T-helper 17 cell (primary cell): Measurements from ENCODE around the gene RACK1. TPM values are rescaled to one million over a fixed set of nuclear protein-coding genes. Genes with fewer than 3 reads are reported as not detected.
"Not testable (repeated sequence)": the region's sequence is repeated elsewhere in the genome, so short reads cannot be mapped to it uniquely, and the experiment has no call there.

Source experiments
- ATAC-seq: fragments of 150-1000 bp; cut with Tn5 transposase; 2 replicates; pipeline ENCODE4 v1.10.0; 2021; ENCODE audit warnings: mild to moderate bottlenecking, moderate library complexity
- DNase-seq, 3 donors: peaks; one replicate each; pipeline versions ENCODE4 v3.0.0 to v3.0.0-alpha.2; 2020 to 2021
- H3K9me3 ChIP-seq: one replicate; pipeline ENCODE4 v1.7.0; 2013; ENCODE audit warnings: low read length, mild to moderate bottlenecking; ENCODE audit not compliant: control insufficient read depth, poor library complexity, severe bottlenecking
- H3K27ac Mint-ChIP-seq: one replicate; pipeline ENCODE4 v1.8.0; 2022; ENCODE audit warnings: mild to moderate bottlenecking, moderate library complexity, mixed read lengths
- H3K27me3 Mint-ChIP-seq: one replicate; pipeline ENCODE4 v1.8.0; 2022; ENCODE audit warnings: mixed read lengths
- H3K36me3 Mint-ChIP-seq: one replicate; pipeline ENCODE4 v1.8.0; 2022; ENCODE audit warnings: low read depth, mixed read lengths
- H3K4me1 Mint-ChIP-seq: one replicate; pipeline ENCODE4 v1.8.0; 2022; ENCODE audit warnings: mild to moderate bottlenecking, mixed read lengths
- H3K4me3 Mint-ChIP-seq: one replicate; pipeline ENCODE4 v1.8.0; 2022; ENCODE audit warnings: mild to moderate bottlenecking, moderate library complexity, mixed read lengths
- total RNA-seq, 4 donors: library from RNA in 2 of 4; stranded (reverse) in 2 of 4; gene quantifications; one replicate each; pipeline ENCODE4 v1.2.3 and lab custom pipeline; 2022 to 2026

The RACK1 gene
- total RNA-seq: 1,000 to 10,000 TPM; 2,138 to 2,163 TPM
- 1,292 to 1,315 reads per million in 2 donors for total RNA-seq (lab: John Stamatoyannopoulos, UW)

GRCh38 chr5:181243564-181244343 lies at the start of gene RACK1:
TSS of gene RACK1 (minus strand) at chr5:181243906. CDS start at chr5:181243800, 106 bp downstream.
- Mint-ChIP-seq H3K27ac (peak within 1 kb of the TSS; percentile 97), H3K27me3 (no peaks in the 10 kb centered on the region), H3K4me3 (peak within 1 kb of the TSS; percentile 96), H3K36me3 (peaks cover 4% of the 10 kb centered on the region), H3K4me1 (peaks cover 55% of the 10 kb centered on the region)
- ATAC-seq (peak; percentile 80), DNase-seq (peak; percentile 74 to 81 (median 80))
- H3K9me3 ChIP-seq: no peaks in the 10 kb centered on the region

DNA sequence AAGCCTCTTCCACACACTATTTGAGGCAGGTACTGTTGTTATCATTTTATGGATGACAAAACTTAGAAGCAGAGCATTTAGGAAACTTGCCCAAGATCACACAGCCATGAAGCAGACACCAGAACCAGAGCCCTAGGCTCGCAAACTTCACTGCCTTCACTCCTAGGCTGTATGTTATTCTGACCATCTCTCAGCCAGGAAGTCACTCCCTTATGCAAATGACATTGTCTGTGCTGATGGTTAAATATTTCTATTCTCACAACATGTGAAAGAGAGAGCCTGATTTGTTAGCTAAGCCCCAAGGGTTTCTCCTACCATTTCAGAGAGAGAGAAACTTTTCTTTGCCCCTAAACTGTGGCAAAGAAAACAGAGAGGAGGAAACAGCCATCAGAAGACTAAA lies 43.6 kb upstream of the RACK1 start:
- H3K27ac Mint-ChIP-seq: not testable (repeated sequence)

DNA sequence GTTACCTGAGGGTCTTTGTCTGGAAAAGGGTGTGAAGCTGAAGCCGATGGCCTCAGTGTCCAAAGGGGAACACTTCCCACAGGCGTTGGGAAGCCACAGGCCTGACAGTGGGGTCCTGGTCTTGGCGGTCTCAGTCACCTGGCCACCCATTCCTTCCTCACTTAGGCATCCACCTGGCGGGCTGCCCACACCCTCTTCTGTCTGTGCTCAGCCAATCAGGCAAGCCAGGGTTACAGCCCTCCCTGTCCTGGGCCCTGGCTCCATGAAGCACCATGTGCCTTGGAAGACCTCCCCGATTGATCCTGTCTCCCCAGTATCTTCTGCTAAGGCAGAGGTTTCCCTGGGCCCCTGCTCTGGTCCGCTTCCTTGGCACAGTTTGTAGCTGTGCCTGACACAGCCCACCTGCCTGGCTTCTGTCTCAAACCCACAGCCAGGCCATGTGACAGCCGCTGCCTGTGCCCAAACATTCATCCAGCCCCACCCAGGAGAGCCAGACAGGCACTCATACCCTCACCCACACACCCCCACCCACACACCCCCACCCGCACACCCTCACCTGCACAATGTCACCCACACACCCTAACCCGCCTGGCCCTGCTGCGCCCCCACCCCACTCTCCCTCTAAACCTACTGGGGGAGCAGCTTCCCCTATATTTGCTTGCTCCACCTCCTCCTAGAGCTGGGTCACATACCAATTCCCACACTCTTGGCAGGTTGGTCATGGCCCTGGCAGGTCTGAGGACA lies 42.4 kb upstream of the RACK1 start:
- ATAC-seq, H3K4me3 Mint-ChIP-seq, H3K36me3 Mint-ChIP-seq, DNase-seq, H3K4me1 Mint-ChIP-seq, H3K27me3 Mint-ChIP-seq, H3K27ac Mint-ChIP-seq, H3K9me3 ChIP-seq: not testable (repeated sequence)

More for the DNA sequence above, 43.6 kb upstream of the RACK1 start:
- not testable (repeated sequence) for H3K27me3 Mint-ChIP-seq, H3K9me3 ChIP-seq, H3K4me3 Mint-ChIP-seq, H3K4me1 Mint-ChIP-seq, DNase-seq, ATAC-seq, H3K36me3 Mint-ChIP-seq

DNA sequence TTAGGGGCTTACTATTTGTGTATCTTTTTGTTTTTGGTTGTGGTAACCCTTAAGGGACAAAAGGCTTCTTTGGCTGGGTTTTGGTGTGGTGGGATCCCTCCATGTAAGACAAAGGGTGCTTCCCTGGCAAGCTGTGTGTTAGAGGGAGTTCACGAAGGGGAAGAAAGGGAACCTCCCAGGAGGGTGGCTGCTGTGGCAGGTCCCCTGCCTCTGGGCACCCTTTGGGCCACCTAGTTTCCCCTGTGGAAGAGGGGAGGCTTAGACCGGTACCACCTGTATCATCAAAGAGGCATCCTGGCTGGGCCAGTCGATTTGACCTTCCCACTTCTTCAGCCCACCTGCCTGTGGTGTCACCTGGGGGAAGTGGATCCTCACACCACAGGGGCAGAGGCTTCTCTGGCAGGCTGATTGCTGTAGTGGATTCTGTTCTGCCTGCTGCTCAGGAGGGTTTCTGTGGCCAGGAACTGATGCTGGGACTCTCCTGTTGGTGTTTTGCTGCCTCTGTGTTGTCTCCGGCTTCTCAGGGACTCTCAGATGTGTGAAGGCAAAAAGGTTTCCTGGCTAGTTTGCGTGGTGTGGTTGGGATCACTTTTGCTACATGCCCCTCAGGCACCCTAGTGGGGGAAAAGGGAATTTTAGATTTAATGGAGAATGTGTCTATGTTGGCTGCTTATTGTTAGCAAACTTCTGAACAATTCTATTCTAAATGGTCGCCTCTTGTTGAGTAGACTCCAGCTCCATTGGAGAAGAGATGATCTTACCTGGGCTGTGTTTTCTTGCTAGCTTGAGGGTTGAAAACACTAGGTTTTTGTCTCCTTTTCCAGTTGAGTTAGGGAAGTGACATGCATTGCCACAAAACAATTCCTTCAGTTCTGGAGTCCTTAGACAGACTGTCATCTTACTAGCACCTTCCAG lies 40.4 kb upstream of the RACK1 start:
- H3K36me3 Mint-ChIP-seq, ATAC-seq, H3K27ac Mint-ChIP-seq, DNase-seq, H3K27me3 Mint-ChIP-seq, H3K9me3 ChIP-seq, H3K4me3 Mint-ChIP-seq, H3K4me1 Mint-ChIP-seq: not testable (repeated sequence)

DNA sequence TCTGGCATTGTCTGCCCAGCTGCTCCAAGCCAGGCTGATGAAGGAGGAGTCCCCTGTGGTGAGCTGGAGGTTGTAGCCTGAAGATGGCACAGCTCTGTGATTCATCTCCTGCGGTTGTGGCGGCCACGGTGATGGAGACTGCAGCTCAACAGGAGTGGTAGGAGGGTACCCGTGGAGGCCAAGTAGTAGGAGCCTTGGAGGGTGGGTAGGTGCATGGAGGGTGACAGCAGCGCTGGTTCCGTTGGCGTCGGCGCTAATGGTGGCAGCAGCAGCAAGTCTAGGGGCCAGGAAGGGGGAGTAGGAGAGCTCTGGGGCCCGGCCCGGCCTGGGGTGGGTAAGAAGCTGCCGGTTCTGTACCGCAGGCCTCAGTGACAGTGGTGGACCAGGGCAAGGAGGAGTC lies 39.6 kb upstream of the RACK1 start:
- no peaks in the 10 kb centered on the region for H3K9me3 ChIP-seq

DNA sequence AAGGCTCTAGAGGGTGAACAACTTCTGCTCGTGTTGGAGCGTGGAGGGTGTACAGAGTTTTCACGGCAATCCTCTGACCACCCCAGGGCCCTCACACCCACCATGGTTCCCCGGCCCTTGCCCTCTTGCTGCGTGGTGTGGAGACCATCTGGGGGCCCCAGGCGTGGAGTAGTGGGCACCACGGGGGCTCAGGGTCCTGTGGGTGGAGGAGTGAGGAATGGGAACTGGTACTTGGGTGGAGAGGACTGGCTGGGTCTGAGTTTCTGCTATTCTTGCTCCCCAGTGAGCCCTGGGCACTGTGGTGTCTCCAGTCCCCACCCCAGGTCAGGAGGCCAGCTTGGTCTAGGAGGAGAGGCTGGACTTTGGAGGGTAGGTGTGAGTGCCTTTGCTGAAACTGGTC lies 39.2 kb upstream of the RACK1 start:
- H3K4me1 Mint-ChIP-seq: no peaks in the 10 kb centered on the region
- no peak overlapping the region for H3K4me3 Mint-ChIP-seq
- H3K36me3 Mint-ChIP-seq: no peaks in the 10 kb centered on the region
- no peaks in the 10 kb centered on the region for H3K9me3 ChIP-seq
- no peaks in the 10 kb centered on the region for H3K27me3 Mint-ChIP-seq
- DNase-seq (no peak), ATAC-seq (no peak)
- H3K27ac Mint-ChIP-seq: no peak overlapping the region

More for the DNA sequence above, 39.6 kb upstream of the RACK1 start:
- DNase-seq: no peak
- H3K27me3 Mint-ChIP-seq: no peaks in the 10 kb centered on the region
- no peak overlapping the region for H3K27ac Mint-ChIP-seq
- H3K4me1 Mint-ChIP-seq: no peaks in the 10 kb centered on the region
- no peaks in the 10 kb centered on the region for H3K36me3 Mint-ChIP-seq
- ATAC-seq: no peak
- no peak overlapping the region for H3K4me3 Mint-ChIP-seq

GRCh38 chr5:181282415-181282814 lies 38.7 kb upstream of the RACK1 start:
- not testable (repeated sequence) for DNase-seq, H3K27ac Mint-ChIP-seq, ATAC-seq, H3K27me3 Mint-ChIP-seq, H3K4me3 Mint-ChIP-seq, H3K36me3 Mint-ChIP-seq, H3K9me3 ChIP-seq, H3K4me1 Mint-ChIP-seq

DNA sequence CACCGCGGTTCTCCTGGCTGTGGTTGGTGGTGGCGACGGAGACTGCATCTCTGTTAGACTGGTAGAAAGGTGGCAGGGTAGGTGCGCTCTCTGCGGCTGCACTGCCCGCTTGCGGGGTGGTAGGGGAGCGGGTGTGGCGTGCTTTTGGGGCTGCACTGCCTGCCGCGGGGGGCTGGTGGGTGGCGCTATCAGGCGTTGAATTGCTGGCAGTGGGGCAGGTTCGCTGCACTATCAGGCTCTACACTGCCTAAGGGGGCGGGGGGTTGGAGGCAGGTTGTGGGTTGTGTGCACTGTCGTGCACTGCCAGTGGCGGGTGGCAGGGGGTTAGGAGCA lies 38.2 kb upstream of the RACK1 start:
- H3K36me3 Mint-ChIP-seq: no peaks in the 10 kb centered on the region
- H3K27me3 Mint-ChIP-seq: no peaks in the 10 kb centered on the region
- no peak overlapping the region for H3K4me3 Mint-ChIP-seq
- H3K9me3 ChIP-seq: no peaks in the 10 kb centered on the region
- no peaks in the 10 kb centered on the region for H3K4me1 Mint-ChIP-seq
- H3K27ac Mint-ChIP-seq: no peak overlapping the region
- ATAC-seq: no peak
- DNase-seq: no peak

GRCh38 chr5:181281077-181281983 lies 37.6 kb upstream of the RACK1 start:
- DNase-seq (no peak), ATAC-seq (no peak)
- no peaks in the 10 kb centered on the region for H3K4me1 Mint-ChIP-seq
- H3K9me3 ChIP-seq: no peaks in the 10 kb centered on the region
- H3K27me3 Mint-ChIP-seq: no peaks in the 10 kb centered on the region
- no peaks in the 10 kb centered on the region for H3K36me3 Mint-ChIP-seq
- no peak overlapping the region for H3K4me3 Mint-ChIP-seq
- no peak overlapping the region for H3K27ac Mint-ChIP-seq

- Mint-ChIP-seq H3K4me1 (no peaks in the 10 kb centered on the region), H3K27me3 (no peaks in the 10 kb centered on the region)
Observed at GRCh38 chr5:181280251-181280762, 36.6 kb upstream of the RACK1 start.

GRCh38 chr5:181273433-181273744 lies 29.7 kb upstream of the RACK1 start:
- not testable (repeated sequence) for H3K27ac Mint-ChIP-seq, H3K4me3 Mint-ChIP-seq, H3K36me3 Mint-ChIP-seq, H3K9me3 ChIP-seq, H3K27me3 Mint-ChIP-seq, ATAC-seq, H3K4me1 Mint-ChIP-seq, DNase-seq

More at GRCh38 chr5:181280251-181280762, 36.6 kb upstream of the RACK1 start:
- DNase-seq (no peak), ATAC-seq (no peak)
- no peak overlapping the region for H3K27ac Mint-ChIP-seq
- no peaks in the 10 kb centered on the region for H3K36me3 Mint-ChIP-seq
- no peak overlapping the region for H3K4me3 Mint-ChIP-seq
- no peaks in the 10 kb centered on the region for H3K9me3 ChIP-seq

DNA sequence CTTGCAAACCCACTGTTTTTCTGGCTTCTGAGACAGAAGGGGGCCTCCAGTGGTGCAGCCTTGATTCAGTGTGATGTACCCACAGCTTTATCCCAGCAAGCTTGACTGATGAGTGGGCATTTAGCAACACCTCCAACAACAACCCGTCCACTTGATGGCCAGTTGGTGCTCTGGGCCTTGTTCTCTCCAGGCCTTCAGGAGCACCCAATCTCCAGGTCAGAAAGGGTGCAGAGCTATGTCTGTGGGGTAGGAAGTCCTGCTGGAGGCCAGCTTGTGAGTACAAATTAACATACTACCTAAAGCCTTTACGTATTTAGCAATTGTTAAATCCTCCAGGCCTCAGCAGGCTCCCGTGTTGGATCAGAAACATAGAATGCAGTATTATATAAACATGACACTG lies 27.4 kb upstream of the RACK1 start:
- H3K4me1 Mint-ChIP-seq: peaks cover 2% of the 10 kb centered on the region
- ATAC-seq (no peak), DNase-seq (no peak)
- H3K36me3 Mint-ChIP-seq: no peaks in the 10 kb centered on the region
- no peaks in the 10 kb centered on the region for H3K9me3 ChIP-seq
- no peak overlapping the region for H3K4me3 Mint-ChIP-seq
- H3K27me3 Mint-ChIP-seq: no peaks in the 10 kb centered on the region
- no peak overlapping the region for H3K27ac Mint-ChIP-seq
